Stimulated activated CD4-positive, alpha-beta T cell treated with anti-CD3 and anti-CD28 coated beads, TNF-alpha, amount 100 ng/mL, for 48 hours (primary cell): ENCODE measurements around the gene CNTN5.

Experiments
- DNase-seq, 3 donors: peaks; one replicate each; pipeline ENCODE4 v3.0.0-alpha.2; 2020; ENCODE audit warnings: low read depth in 3 of 3

CNTN5 gene

GRCh38 chr11:100072131-100072530, 1051.4 kb downstream of the CNTN5 start:
- no peak for DNase-seq

GRCh38 chr11:100080381-100080780, 1059.6 kb downstream of the CNTN5 start:
- no peak for DNase-seq

GRCh38 chr11:100080821-100081220, 1060.1 kb downstream of the CNTN5 start:
- DNase-seq: no peak

- DNase-seq: no peak
Observed at GRCh38 chr11:100093698-100094097, 1072.9 kb downstream of the CNTN5 start.

GRCh38 chr11:100094121-100094865, 1073.5 kb downstream of the CNTN5 start:
- DNase-seq: no peak

- DNase-seq: no peak
Observed at GRCh38 chr11:100095809-100096208, 1075.1 kb downstream of the CNTN5 start.

- no peak for DNase-seq
Observed at GRCh38 chr11:100098560-100098959, 1077.8 kb downstream of the CNTN5 start.

- DNase-seq: no peak
Observed at GRCh38 chr11:100105255-100105981, 1084.7 kb downstream of the CNTN5 start.

- DNase-seq: no peak
Observed at GRCh38 chr11:100105982-100106358, 1085.2 kb downstream of the CNTN5 start.

- DNase-seq: no peak
Observed at GRCh38 chr11:100119176-100119575, 1098.4 kb downstream of the CNTN5 start.

- DNase-seq: no peak
Observed at GRCh38 chr11:100133114-100133513, 1112.4 kb downstream of the CNTN5 start.

GRCh38 chr11:100141201-100141600, 1120.5 kb downstream of the CNTN5 start:
- DNase-seq: no peak

- DNase-seq: no peak
Observed at GRCh38 chr11:100151944-100152343, 1131.2 kb downstream of the CNTN5 start.

- DNase-seq: no peak
Observed at GRCh38 chr11:100152766-100153165, 1132.0 kb downstream of the CNTN5 start.

- no peak for DNase-seq
Observed at GRCh38 chr11:100163471-100163870, 1142.7 kb downstream of the CNTN5 start.

GRCh38 chr11:100174881-100175280, 1154.1 kb downstream of the CNTN5 start:
- no peak for DNase-seq

- no peak for DNase-seq
Observed at GRCh38 chr11:100176456-100176855, 1155.7 kb downstream of the CNTN5 start.

GRCh38 chr11:100177651-100178050, 1156.9 kb downstream of the CNTN5 start:
- DNase-seq: no peak

GRCh38 chr11:100182350-100182749, 1161.6 kb downstream of the CNTN5 start:
- no peak for DNase-seq

- no peak for DNase-seq
Observed at GRCh38 chr11:100182927-100183326, 1162.2 kb downstream of the CNTN5 start.

- DNase-seq: no peak
Observed at GRCh38 chr11:100185588-100185987, 1164.8 kb downstream of the CNTN5 start.

GRCh38 chr11:100188137-100188783, 1167.5 kb downstream of the CNTN5 start:
- DNase-seq: no peak

- no peak for DNase-seq
Observed at GRCh38 chr11:100190395-100190794, 1169.6 kb downstream of the CNTN5 start.
